Measurements from ENCODE around the gene PVALEF. TPM values are rescaled to one million over a fixed set of nuclear protein-coding genes. Genes with fewer than 3 reads are reported as not detected.

Gene PVALEF
- total RNA-seq: not detected in 2 replicates

GRCh38 chr17:81165246-81166032, at the start of gene PVALEF:
TSS of gene PVALEF (plus strand) at chr17:81165507. CDS start at chr17:81181227, 15,720 bp downstream.

DNA sequence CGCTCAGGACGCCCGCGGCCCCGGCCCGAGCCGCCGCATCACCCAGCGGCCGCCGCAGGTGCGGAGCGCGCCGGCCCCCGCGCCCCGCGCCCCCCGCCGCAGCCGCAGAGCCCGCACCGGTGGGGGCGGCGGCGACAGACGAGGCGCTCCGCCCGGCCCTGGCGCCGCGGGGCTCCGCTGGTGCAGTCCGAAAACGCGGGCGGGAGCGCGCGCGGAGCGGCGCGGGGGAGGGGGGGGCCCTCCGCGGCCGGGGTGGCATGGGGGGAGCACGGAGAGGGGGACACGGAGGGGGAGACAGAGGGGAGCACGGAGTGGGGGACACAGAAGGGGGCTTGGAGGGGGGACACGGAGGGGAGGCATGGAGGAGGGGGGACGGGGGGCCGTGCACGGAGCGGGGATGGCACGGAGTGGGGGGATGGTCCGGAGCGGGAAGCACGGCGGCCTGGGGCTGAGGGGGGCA, 756 bp downstream of the PVALEF start, which contains the start of gene AATK:
Gene AATK, minus strand, starts transcription at position 189 of the 460 bp plus-strand sequence. CDS start 229 bp downstream, outside the sequence.

GRCh38 chr17:81222906-81223761, 57.8 kb downstream of the PVALEF start, which contains the start of gene CEP131:
TSS of gene CEP131 (minus strand) at chr17:81222965. CDS start at chr17:81220056, 2,909 bp downstream.

Other genes with a start within 250 kb of the PVALEF start
- 16.6 and 18.8 TPM in 2 replicates for gene CHMP6, start 173.7 kb upstream of the PVALEF start, total RNA-seq
- gene BAIAP2, start 130.4 kb upstream of the PVALEF start, total RNA-seq: 4.3 and 6.5 TPM in 2 replicates
- 3.3 and 5.2 TPM in 2 replicates for gene AATK, start 714 bp downstream of the PVALEF start, total RNA-seq
- gene CEP131, start 57.5 kb downstream of the PVALEF start, total RNA-seq: 11.6 and 14.6 TPM in 2 replicates
- 10.1 and 14.0 TPM in 2 replicates for gene TEPSIN, start 73.5 kb downstream of the PVALEF start, total RNA-seq
- 23.9 and 41.3 TPM in 2 replicates for gene NDUFAF8, start 73.8 kb downstream of the PVALEF start, total RNA-seq
- gene SLC38A10, start 129.8 kb downstream of the PVALEF start, total RNA-seq: 84.8 and 94.7 TPM in 2 replicates
- gene BAHCC1, start 229.9 kb downstream of the PVALEF start, total RNA-seq: 1.7 and 3.9 TPM in 2 replicates